CD4-positive, alpha-beta T cell treated with Interleukin-17A for 1 hour (primary cell): ENCODE results near the gene VWF.

Source experiments
- DNase-seq: peaks from one replicate; pipeline ENCODE4 v3.0.0-alpha.2; 2020

Gene VWF

GRCh38 chr12:6076346-6076745 lies 48.1 kb downstream of the VWF start:
- no peak for DNase-seq

GRCh38 chr12:6074979-6075585 lies 49.4 kb downstream of the VWF start:
- peak; percentile 14 for DNase-seq

- peak; percentile 27 for DNase-seq
Observed at GRCh38 chr12:6074427-6074826, 50.0 kb downstream of the VWF start.

GRCh38 chr12:6073426-6073825 lies 51.0 kb downstream of the VWF start:
- DNase-seq, result no peak

- no peak for DNase-seq
Observed at GRCh38 chr12:6072302-6072752, 52.1 kb downstream of the VWF start.

- no peak for DNase-seq
Observed at GRCh38 chr12:6071589-6071988, 52.9 kb downstream of the VWF start.

GRCh38 chr12:6070472-6071257 lies 53.8 kb downstream of the VWF start:
- DNase-seq, result no peak

GRCh38 chr12:6069437-6070093 lies 54.9 kb downstream of the VWF start:
- DNase-seq, result no peak

GRCh38 chr12:6068227-6068626 lies 56.2 kb downstream of the VWF start:
- DNase-seq, result no peak

GRCh38 chr12:6067152-6067916 lies 57.1 kb downstream of the VWF start:
- no peak for DNase-seq

GRCh38 chr12:6066651-6067050 lies 57.8 kb downstream of the VWF start:
- DNase-seq, result no peak

- DNase-seq, result no peak
Observed at GRCh38 chr12:6065863-6066199, 58.6 kb downstream of the VWF start.

- DNase-seq, result no peak
Observed at GRCh38 chr12:6065131-6065862, 59.2 kb downstream of the VWF start.

GRCh38 chr12:6062757-6063735 lies 61.4 kb downstream of the VWF start:
- peak; percentile 49 for DNase-seq

- DNase-seq, result no peak
Observed at GRCh38 chr12:6062395-6062756, 62.1 kb downstream of the VWF start.

- no peak for DNase-seq
Observed at GRCh38 chr12:6061660-6062059, 62.8 kb downstream of the VWF start.

- DNase-seq, result no peak
Observed at GRCh38 chr12:6059860-6060565, 64.5 kb downstream of the VWF start.

GRCh38 chr12:6059221-6059620 lies 65.2 kb downstream of the VWF start:
- DNase-seq, result no peak

- no peak for DNase-seq
Observed at GRCh38 chr12:6058481-6059161, 65.8 kb downstream of the VWF start.

GRCh38 chr12:6057700-6058099 lies 66.8 kb downstream of the VWF start:
- DNase-seq, result no peak
